ENCODE data around the gene SPO11.

DNA sequence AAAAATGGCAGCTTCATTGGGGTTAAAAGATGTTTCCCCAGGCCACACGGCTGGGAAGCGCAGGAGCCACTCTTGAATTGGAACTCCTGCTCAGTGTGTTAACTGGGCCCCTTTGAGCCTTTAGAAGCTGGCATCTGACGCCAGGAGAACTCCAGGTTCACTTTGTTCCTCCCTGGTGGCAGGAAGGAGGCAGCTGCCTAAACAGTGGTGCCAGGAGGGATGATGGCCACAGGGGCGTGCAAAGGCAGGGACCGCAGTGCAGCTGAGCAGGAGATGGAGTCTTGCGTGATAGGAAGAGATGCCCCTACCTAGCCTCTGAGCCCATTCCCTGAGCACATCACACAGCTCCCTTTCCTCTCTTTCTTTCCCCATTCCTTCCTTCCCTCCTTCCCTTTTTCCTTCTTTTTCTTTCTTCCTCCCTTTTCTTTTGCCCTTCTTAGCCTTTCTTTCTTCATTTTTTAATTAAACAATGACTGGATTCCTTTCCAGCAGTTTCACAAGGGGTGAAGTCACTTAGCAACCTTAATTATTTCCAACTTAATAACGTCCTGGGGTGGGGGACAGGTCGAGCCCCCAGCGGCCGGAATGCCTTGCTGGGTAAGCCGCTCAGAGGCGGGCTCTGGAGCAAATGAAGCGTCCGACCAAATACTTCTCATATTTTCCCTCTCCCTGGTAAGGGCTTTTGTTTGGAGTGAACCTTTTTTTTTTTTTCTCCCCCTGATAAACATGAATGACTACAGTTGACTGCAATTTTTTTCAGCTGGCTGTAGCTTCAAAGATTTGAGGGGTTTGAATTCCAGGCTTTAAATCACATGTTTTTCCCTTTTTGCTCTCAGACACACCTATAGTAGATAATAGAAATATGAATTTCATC lies 42.4 kb upstream of the SPO11 start:
- TF ChIP-seq, protein P1, sequence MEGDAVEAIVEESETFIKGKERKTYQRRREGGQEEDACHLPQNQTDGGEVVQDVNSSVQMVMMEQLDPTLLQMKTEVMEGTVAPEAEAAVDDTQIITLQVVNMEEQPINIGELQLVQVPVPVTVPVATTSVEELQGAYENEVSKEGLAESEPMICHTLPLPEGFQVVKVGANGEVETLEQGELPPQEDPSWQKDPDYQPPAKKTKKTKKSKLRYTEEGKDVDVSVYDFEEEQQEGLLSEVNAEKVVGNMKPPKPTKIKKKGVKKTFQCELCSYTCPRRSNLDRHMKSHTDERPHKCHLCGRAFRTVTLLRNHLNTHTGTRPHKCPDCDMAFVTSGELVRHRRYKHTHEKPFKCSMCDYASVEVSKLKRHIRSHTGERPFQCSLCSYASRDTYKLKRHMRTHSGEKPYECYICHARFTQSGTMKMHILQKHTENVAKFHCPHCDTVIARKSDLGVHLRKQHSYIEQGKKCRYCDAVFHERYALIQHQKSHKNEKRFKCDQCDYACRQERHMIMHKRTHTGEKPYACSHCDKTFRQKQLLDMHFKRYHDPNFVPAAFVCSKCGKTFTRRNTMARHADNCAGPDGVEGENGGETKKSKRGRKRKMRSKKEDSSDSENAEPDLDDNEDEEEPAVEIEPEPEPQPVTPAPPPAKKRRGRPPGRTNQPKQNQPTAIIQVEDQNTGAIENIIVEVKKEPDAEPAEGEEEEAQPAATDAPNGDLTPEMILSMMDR (conservative IDR thresholded peaks at IDR 0.05; ENCODE audit: low read length), result no peak
- no peak for TF ChIP-seq EZH2phosphoT487 (IDR thresholded peaks at IDR 0.05; ENCODE audit: borderline replicate concordance)

All from Loucy (cell line).